RWPE2 (cell line): Measurements from ENCODE around the gene LY6G5C.

Experiments
- ATAC-seq: fragments of 200-7000 bp; cut with Tn5 transposase; 3 replicates; pipeline ENCODE4 v1.9.1; 2021; ENCODE audit warnings: low read depth
- DNase-seq: peaks from one replicate; pipeline ENCODE4 v3.0.0-alpha.2; 2020; ENCODE audit warnings: low spot score
- H3K27ac ChIP-seq: fragments of 450-650 bp; 2 replicates; pipeline ENCODE4 v1.5.1; 2017; ENCODE audit warnings: mild to moderate bottlenecking; ENCODE audit not compliant: poor library complexity, severe bottlenecking
- H3K27me3 ChIP-seq: fragments of 250-450 bp; sonication (Bioruptor Pico); 2 replicates; pipeline ENCODE4 v1.5.1; 2021; ENCODE audit warnings: mild to moderate bottlenecking, moderate library complexity; ENCODE audit not compliant: insufficient read depth, poor library complexity, severe bottlenecking
- H3K36me3 ChIP-seq: fragments of 250-450 bp; sonication (Bioruptor Pico); 2 replicates; pipeline ENCODE4 v1.5.1; 2020; ENCODE audit warnings: low read depth, mild to moderate bottlenecking, moderate library complexity
- H3K4me1 ChIP-seq: fragments of 250-450 bp; sonication (Bioruptor Pico); 2 replicates; pipeline ENCODE4 v1.5.1; 2021; ENCODE audit warnings: mild to moderate bottlenecking, moderate library complexity; ENCODE audit not compliant: insufficient read depth, poor library complexity, severe bottlenecking
- H3K4me3 ChIP-seq: fragments of 250-450 bp; sonication (Bioruptor Pico); 2 replicates; pipeline ENCODE4 v1.5.1; 2021; ENCODE audit warnings: mild to moderate bottlenecking, moderate library complexity; ENCODE audit not compliant: severe bottlenecking
- H3K9me3 ChIP-seq: fragments of 250-450 bp; sonication (Bioruptor Pico); 2 replicates; pipeline ENCODE4 v1.5.1; 2021; ENCODE audit warnings: mild to moderate bottlenecking, moderate library complexity; ENCODE audit not compliant: severe bottlenecking
- CTCF ChIP-seq: fragments of 450-650 bp; IDR thresholded peaks from one replicate; pipeline ENCODE4 v1.5.1; 2017; ENCODE audit warnings: mild to moderate bottlenecking, moderate library complexity; ENCODE audit not compliant: poor library complexity, severe bottlenecking

LY6G5C gene

GRCh38 chr6:31660381-31661261 is 20.2 kb downstream of the LY6G5C start, which contains the start of gene C6orf47:
C6orf47 (minus strand) TSS chr6:31660778; CDS start chr6:31659947, 831 bp downstream.
- Histone ChIP-seq H3K4me1 (peaks cover 13% of the 10 kb centered on the region), H3K27ac (peak within 1 kb of the TSS; percentile 68), H3K4me3 (peak within 1 kb of the TSS; percentile 50), H3K9me3 (no peaks in the 10 kb centered on the region), H3K27me3 (no peaks in the 10 kb centered on the region), H3K36me3 (peaks cover 11% of the 10 kb centered on the region)
- DNase-seq, result peak; percentile 86
- peak; percentile 82 for ATAC-seq
- TF ChIP-seq CTCF, result no peak

GRCh38 chr6:31659649-31660380 is 21.1 kb downstream of the LY6G5C start:
- DNase-seq (no peak), ATAC-seq (peak; percentile 19)
- Histone ChIP-seq H3K27ac (peak overlapping the region; percentile 68), H3K4me1 (peaks cover 13% of the 10 kb centered on the region), H3K36me3 (peaks cover 11% of the 10 kb centered on the region), H3K4me3 (peak overlapping the region; percentile 50), H3K9me3 (no peaks in the 10 kb centered on the region), H3K27me3 (no peaks in the 10 kb centered on the region)
- TF ChIP-seq CTCF, result no peak

GRCh38 chr6:31658983-31659648 is 21.8 kb downstream of the LY6G5C start:
- no peak for DNase-seq
- ATAC-seq, result no peak
- Histone ChIP-seq H3K27ac (peak overlapping the region; percentile 68), H3K4me3 (peak overlapping the region; percentile 50), H3K36me3 (peaks cover 11% of the 10 kb centered on the region), H3K4me1 (peaks cover 10% of the 10 kb centered on the region), H3K27me3 (no peaks in the 10 kb centered on the region), H3K9me3 (no peaks in the 10 kb centered on the region)
- no peak for TF ChIP-seq CTCF

- H3K27me3 ChIP-seq, result no peaks in the 10 kb centered on the region
- peaks cover 4% of the 10 kb centered on the region for H3K36me3 ChIP-seq
- H3K27ac ChIP-seq, result no peak overlapping the region
- ATAC-seq, result no peak
- no peak for DNase-seq
- peaks cover 1% of the 10 kb centered on the region for H3K4me1 ChIP-seq
- no peak for TF ChIP-seq CTCF
- H3K9me3 ChIP-seq, result no peaks in the 10 kb centered on the region
- H3K4me3 ChIP-seq, result no peak overlapping the region
Measured at GRCh38 chr6:31658158-31658688, 22.6 kb downstream of the LY6G5C start.
